OCI-LY1 (cell line): Measurements from ENCODE around the gene DMRTC2.

ENCODE experiments used
- CTCF ChIP-seq: fragments of 200-600 bp; sonication (generic), shearing (Covaris generic); IDR thresholded peaks from 2 replicates; pipeline ENCODE4 v1.5.1; 2017; ENCODE audit warnings: mild to moderate bottlenecking, antibody characterized with exemption, low read length, moderate library complexity, mixed read lengths
- EZH2 ChIP-seq: fragments of 200-600 bp; sonication (generic), shearing (Covaris generic); IDR thresholded peaks from 2 replicates; pipeline ENCODE4 v1.8.0; 2017; ENCODE audit warnings: borderline replicate concordance, mixed run types, mild to moderate bottlenecking, antibody characterized with exemption, low read length, moderate library complexity, mixed read lengths

- no peak for TF ChIP-seq CTCF
- TF ChIP-seq EZH2 = no peak
These were observed 42.1 kb upstream of the DMRTC2 start for GRCh38 chr19:41802770-41803169.
